Erythroblast (primary cell): ENCODE results near the gene MUC4.
"Not testable (repeated sequence)": the region's sequence is repeated elsewhere in the genome, so short reads cannot be mapped to it uniquely, and the experiment has no call there.

Experiments used
- DNase-seq, 2 experiments: peaks; one replicate each; lab custom pipeline; 2025; lab: John Stamatoyannopoulos, UW
- GATA1 ChIP-seq: IDR thresholded peaks from 2 replicates; pipeline ENCODE4 v1.6.1; 2011; ENCODE audit warnings: low read depth, mild to moderate bottlenecking, control low read depth, low read length, moderate library complexity
- POLR2A ChIP-seq: IDR thresholded peaks from 2 replicates; pipeline ENCODE4 v1.6.1; 2011; ENCODE audit warnings: mild to moderate bottlenecking, low read length

Gene MUC4

DNA sequence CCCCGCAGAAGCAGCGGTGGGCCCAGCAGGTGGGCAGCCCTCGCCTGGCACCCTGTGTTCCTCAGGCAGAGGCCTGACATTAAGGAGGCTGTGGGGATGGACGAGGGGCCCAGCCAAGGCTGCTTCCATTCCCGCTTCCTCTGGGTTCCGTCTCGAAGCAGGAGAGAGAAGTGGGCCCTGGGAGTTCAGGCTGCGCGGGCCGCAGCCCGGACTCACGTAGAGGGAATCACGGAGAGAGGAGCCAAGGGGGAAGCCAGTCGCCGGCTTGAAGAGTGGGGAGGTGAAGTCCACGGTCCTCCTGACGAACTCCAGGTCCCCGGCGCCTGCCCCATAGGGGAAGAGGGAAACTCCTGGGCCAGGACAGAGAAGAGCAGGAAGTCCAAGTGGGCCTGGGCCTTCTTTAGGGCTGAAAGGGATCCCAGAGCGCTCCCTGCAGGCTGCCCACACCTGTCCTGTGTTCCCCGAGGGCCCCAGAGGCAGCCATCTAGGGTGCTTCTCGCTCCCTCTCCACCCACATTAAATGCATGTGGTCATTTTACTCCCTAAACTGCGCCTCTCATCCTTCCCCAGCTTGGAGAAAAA is 37.7 kb downstream of the MUC4 start:
- no peak for TF ChIP-seq GATA1
- TF ChIP-seq POLR2A, result no peak
- DNase-seq, result no peak

DNA sequence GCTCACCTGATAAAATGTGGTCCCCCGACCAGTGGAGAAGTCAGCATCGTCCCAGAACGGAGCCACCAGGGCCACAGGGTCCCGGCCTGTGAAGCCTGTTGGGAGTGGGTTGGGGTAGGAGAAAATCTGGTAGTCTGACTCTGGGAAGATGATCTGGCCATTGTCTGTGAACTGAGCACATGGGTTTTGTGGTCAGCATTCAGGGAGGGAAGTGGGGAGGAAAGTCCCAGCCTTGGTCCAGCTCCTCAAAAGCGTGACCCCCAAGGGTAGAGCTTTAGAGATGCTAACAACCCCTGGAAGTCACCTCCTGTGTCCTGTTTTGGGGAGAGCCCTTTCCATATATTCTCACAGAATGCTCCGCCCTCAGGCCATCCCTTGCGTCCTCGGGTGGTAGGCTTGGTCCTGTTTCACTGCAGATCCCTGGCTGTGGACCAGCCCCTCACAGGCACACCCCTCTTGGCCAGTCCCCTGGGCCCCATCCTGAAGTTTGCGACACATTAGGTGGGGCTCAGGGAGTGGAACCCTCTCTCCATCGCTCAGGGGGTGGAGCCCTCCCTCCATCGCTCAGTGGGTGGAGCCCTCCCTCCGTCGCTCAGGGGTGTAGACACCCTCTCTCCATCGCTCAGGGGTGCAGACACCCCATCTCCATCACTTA is 40.0 kb downstream of the MUC4 start:
- no peak for DNase-seq

DNA sequence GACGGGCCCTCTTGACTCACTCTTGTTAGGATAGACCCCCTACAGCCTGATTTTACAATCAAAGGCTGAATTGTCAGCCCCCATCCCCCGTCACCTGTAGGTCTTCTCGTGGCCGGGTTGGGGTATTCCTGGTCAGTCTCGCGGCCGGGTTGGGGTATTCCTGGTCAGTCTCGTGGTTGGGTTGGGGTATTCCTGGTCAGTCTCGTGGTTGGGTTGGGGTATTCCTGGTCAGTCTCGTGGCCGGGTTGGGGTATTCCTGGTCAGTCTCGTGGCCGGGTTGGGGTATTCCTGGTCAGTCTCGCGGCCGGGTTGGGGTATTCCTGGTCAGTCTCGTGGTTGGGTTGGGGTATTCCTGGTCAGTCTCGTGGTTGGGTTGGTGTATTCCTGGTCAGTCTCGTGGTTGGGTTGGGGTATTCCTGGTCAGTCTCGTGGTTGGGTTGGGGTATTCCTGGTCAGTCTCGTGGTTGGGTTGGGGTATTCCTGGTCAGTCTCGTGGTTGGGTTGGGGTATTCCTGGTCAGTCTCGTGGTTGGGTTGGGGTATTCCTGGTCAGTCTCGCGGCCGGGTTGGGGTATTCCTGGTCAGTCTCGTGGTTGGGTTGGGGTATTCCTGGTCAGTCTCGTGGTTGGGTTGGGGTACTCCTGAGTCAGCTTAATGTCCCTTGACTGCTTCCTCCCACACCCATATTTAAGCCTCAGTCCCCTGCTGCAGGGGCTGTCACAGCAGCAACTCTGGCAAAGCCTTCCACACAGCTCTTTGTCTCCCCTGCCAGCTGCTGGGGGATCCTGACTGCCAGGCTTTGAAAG is 40.7 kb downstream of the MUC4 start:
- not testable (repeated sequence) for DNase-seq

More for the DNA sequence above, 40.0 kb downstream of the MUC4 start:
- TF ChIP-seq GATA1 (no peak), POLR2A (no peak)

DNA sequence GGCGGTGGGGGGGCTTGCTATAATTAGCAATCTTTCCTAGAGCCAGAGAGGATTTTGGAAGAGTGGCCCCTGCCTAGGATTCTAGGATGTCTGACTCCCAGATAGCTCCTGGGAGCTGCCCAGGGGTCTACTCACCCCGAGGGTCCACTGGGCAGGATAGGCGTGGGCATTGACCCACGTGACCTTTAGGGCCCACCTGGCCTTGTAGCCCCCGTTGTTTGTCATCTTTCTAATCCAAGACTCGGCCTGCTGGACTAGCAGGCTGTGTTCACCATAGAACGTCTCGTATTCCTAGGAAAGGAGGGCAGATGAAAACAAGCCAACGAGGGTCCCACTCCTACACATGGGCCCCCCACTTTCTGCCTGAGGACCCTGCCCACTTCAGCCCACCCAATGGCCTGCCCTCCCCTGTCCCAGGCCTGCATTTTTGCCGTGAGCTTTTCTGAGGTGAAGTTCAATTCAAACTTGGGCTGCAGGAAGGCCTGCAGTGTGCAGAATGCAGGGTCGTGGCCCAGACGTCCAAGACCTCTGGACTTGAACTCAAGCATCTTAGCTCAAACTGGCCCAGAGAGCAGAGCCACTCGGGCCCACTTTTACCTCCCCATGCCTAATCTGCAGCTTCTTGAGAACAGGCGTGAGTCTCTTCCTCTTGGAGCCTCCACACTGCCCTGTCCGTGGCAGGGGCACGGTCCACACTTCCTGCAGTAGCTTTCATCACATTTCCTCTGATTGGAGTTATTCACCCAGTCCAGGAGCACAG is 41.5 kb downstream of the MUC4 start:
- no peak for TF ChIP-seq GATA1
- TF ChIP-seq POLR2A, result no peak
- DNase-seq, result no peak

DNA sequence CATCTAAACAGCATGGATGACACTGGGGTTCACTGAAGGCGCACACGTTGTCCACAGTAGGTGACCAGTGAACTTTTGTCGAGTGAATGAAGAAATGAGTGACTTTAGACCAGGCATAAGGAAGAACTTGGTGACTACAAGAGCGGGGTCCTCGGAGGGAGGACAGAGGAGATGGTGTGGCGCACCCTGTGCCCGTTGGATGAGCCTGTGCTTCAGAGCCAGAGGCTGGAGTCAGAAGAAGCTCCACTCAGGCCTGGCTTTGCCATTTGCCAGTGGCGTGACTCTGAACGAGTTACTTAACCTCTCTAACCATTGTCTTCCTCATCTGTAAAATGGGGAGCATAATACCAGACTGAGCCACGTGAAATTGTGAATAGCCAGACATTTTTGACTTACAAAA is 42.2 kb downstream of the MUC4 start:
- TF ChIP-seq POLR2A, result no peak
- no peak for TF ChIP-seq GATA1
- DNase-seq, result no peak

DNA sequence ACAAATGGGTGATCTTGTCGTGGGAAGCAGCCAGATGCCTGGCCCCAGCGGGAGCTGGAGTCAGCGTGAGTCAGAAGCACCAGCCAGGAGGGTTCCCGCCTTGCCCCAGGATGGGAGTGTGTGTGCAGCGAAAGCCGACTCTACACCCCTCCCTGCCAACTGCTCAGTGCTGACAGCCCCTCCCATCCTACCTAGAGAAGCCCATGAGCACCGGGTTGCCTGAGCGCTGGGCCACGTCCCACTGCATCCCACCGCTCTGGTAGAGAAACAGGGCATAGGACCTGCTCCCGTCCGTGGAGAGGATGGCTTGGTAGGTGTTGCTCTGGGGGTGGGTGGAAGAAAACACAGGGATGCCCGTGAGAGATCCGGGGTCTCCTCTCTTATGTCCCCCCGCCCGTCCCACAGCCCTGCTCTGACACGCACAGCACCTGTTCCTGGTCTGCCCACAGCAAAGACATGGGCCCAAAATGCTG is 42.9 kb downstream of the MUC4 start:
- TF ChIP-seq GATA1 (no peak), POLR2A (no peak)

DNA sequence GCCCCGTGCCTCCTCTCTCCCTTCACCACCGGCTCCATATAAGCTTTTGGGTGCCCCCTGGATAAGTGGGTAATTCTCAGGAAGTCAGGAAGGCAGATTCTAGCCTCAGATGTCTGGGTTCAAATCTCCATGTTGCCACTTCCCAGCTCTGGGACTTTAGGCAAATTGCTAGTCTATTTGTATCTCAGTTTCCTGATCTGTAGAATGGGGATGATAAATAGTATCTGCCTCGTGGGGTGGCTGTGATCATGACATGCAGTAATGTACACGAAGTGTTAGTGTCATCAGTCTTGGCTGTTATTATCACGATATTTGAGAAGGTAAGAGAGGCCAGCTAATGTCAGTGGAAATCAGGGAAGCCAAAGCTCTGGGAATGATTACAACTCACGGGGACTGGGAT is 43.3 kb downstream of the MUC4 start:
- no peak for TF ChIP-seq POLR2A
- TF ChIP-seq GATA1, result no peak
- no peak for DNase-seq

More for the DNA sequence above, 42.9 kb downstream of the MUC4 start:
- DNase-seq, result no peak

DNA sequence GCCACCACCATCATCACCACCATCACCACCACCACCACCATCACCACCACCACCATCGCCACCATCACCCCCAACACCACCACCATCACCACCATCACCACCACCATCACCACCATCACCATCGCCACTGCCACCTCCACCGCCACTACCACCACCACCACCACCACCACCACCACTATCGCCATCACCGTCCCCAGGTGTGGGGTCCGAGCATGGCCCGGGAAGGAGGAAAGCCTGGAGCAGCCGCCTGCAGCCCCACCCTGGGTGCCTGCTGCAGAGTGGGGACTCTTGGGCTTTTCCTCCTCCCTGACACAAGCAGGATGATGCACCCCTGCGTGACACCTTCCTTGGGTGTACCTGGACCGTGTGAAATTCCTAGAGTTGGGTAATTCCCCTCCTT is 43.9 kb downstream of the MUC4 start:
- no peak for DNase-seq
- no peak for TF ChIP-seq POLR2A
- no peak for TF ChIP-seq GATA1

DNA sequence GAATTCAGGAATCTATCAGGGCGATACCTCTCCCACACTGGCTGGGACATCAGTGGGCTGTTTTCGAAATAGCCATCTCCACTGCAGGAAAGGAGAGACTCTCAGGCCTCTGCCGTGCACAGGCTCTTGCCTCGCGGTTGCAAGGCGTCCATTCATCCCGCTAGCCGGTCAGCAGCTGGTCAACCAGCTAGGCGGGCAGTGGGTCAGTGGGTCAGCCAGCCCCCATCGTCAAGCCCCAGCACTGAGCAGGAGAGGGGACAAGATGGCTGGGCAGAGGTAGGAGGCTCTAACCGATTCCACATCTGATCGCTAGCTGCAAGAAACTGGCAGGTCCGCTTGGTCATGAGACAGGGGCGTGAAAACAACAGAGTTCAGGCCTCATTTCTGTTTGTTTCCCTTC is 45.1 kb downstream of the MUC4 start:
- DNase-seq, result no peak
- TF ChIP-seq GATA1, result no peak
- no peak for TF ChIP-seq POLR2A

DNA sequence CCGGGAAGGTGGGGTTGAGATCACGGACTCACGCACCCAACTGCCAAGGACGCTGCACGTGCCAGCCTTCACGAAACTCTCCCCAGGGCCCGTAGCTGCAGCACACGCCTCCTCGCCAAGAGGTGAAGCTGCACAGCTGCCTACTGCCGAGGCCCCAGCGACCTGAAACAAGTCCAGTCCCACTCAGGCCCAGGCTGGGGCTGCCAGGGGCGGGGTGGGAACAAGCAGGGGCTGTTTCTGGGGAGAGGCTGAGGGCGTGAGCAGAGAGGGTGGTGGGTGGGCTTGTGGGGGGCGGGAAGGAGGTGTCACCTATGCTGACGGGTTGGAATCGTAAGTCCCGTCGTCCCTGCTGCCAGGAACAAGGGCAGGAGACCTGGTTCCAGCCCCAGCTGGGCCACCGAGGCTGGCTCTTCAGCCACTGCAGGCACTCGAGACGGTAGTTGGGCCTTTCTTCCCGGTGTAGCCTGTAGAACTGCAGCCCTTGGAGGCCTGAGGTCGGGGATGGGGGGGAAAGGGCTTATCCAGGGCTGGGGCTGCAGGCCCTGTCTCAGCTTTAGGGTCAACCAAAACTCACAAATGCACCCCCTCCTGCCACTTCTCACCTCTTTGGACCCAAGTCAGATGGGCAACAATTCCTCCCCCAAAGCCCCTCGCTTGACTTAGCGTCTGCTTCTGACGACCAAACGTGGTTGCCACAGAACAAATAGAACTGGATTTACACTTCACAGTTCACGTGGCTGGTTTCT is 46.6 kb downstream of the MUC4 start:
- DNase-seq, result no peak
- no peak for TF ChIP-seq GATA1

DNA sequence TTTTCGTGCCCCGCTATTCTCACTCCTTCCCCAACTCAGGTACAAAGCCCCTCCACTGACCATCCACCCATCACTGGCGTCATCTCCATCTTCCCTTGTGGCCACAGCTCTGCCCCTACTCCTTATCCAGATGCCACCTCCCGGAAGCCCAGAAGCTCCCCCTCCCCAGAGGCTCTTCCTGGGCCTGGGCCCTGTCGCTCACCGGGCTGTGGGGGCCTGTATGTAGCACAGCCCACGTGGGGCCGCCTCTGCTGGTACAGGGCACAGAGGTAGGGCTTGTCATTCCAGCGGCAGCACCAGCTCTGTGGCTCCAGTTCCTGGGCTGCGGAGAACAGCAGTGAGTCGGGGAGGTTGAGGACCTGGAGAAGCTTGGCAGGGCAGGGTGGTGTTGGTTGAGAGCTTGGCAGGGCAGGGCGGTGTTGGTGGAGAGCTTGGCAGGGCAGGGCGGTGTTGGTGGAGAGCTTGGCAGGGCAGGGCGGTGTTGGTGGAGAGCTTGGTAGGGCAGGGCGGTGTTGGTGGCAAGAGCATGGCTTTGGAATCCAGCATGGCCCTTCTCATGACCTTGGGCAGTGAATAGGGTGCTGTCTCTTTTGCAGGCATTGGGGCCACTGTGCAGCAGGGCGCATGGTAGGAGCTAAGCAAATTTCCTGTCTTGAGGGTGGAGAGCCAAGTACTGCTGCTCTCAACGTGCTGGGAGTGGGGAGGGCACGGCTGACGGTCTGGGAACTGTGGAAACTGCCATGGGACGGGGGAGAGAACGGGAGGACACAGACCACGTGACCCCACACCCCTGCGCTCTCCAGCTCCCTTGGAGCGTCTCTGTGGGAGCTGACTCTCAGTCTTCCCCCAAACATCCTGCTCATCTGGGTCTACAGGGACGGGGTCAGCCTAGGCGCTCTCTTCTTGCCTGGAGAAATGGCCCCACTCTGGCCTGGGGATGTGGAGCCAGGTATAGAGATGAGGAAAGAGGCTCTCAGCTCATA is 47.6 kb downstream of the MUC4 start:
- no peak for DNase-seq
- TF ChIP-seq GATA1 (no peak), POLR2A (no peak)

DNA sequence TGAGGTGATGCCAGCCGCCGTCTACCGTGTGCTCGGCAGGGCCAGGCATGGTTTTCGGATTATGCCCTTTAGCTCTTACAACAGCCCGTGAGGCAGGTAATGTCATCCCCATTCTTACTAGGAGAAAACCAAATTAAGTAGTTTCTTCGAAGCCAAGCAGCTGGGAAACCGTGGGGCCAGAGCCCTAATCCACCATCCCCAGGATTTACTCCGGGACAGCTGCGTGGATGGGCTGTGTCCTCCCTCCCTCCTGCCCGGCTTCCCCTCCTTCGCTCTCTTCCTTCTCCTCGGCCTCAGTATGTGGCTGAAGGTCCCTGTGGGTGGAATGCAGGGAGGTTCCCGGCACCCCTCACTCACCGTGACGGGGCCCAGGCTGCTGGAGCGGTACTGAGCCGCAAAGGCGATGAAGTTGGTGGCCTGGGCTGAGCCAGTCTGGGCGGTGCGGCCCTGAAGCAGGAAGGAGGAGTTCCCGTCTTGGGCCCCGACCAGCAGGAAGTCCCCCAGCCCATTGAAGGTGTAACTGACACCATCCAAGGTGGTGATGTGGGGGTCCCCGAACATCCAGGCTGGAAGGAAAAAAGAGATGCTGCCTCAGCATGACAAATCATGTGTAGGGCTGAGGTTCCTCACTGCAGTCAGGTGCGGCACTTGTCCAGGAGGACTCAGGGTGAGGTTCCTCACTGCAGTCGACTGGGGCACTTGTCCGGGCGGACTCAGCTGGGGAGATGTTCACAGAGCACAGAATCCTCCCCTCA is 48.5 kb downstream of the MUC4 start:
- TF ChIP-seq POLR2A, result no peak
- no peak for TF ChIP-seq GATA1
- no peak for DNase-seq
